ENCODE data around the gene TYROBP.

DNA sequence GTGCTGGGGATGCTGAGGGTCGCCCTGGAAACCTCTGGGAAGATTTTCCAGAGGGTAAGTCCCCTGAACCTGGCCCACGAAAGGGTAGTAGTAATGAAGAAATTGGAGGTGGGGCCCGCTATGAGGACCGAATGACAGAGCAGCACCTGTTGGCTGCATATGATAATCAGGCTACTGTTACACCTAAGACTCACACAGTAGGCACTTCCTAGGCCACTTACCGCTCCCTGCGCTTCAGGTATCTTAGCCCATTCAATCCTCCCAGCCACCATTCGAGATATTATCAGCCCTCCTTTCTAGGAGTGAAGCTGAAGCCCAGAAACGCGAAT, 23.7 kb upstream of the TYROBP start:
- TF ChIP-seq, protein P1, sequence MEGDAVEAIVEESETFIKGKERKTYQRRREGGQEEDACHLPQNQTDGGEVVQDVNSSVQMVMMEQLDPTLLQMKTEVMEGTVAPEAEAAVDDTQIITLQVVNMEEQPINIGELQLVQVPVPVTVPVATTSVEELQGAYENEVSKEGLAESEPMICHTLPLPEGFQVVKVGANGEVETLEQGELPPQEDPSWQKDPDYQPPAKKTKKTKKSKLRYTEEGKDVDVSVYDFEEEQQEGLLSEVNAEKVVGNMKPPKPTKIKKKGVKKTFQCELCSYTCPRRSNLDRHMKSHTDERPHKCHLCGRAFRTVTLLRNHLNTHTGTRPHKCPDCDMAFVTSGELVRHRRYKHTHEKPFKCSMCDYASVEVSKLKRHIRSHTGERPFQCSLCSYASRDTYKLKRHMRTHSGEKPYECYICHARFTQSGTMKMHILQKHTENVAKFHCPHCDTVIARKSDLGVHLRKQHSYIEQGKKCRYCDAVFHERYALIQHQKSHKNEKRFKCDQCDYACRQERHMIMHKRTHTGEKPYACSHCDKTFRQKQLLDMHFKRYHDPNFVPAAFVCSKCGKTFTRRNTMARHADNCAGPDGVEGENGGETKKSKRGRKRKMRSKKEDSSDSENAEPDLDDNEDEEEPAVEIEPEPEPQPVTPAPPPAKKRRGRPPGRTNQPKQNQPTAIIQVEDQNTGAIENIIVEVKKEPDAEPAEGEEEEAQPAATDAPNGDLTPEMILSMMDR (IDR thresholded peaks at IDR 0.05): no peak
- no peak for TF ChIP-seq POLR2A (IDR thresholded peaks at IDR 0.05)
